GM10248 (cell line): Measurements from ENCODE around the gene MARF1.

ENCODE experiments used
- CTCF ChIA-PET: fragments of 300-600 bp; sonication (Branson Sonifier 250); formaldehyde crosslinking; extraction: SDS; loops from one replicate; lab custom pipeline; 2021; ENCODE audit warnings: antibody characterized with exemption; lab: Yijun Ruan, JAX
- POLR2A ChIA-PET: fragments of 350-650 bp; sonication (Branson Sonifier 250); formaldehyde crosslinking; extraction: SDS; loops from one replicate; lab custom pipeline; 2020; ENCODE audit warnings: antibody characterized with exemption; lab: Yijun Ruan, JAX
- DNase-seq: peaks from one replicate; pipeline ENCODE4 v3.0.0; 2012; ENCODE audit errors: extremely low spot score
- CTCF ChIP-seq: IDR thresholded peaks from 2 replicates; pipeline ENCODE4 v1.5.1; 2012; ENCODE audit warnings: mild to moderate bottlenecking, low read depth; ENCODE audit errors: extremely low read depth, missing control alignments, control extremely low read depth

The MARF1 gene

GRCh38 chr16:15641753-15642556, 999 bp downstream of the MARF1 start:
- CTCF ChIA-PET, result interaction anchor here (1.0 to 3.3 kb wide), 9 partner anchors 8 to 64 kb away, joined by 3 to 21 read pairs (median 4); no protein-coding TSS in a partner anchor
- no peak for DNase-seq
- POLR2A ChIA-PET, result no interaction called here
- no peak for TF ChIP-seq CTCF

GRCh38 chr16:15640966-15641365, 2.0 kb downstream of the MARF1 start:
- no peak for TF ChIP-seq CTCF
- DNase-seq, result no peak
- ChIA-PET CTCF (no interaction called here), POLR2A (no interaction called here)

GRCh38 chr16:15639061-15639568, 3.8 kb downstream of the MARF1 start:
- peak; percentile 29 for DNase-seq
- no peak for TF ChIP-seq CTCF
- POLR2A ChIA-PET, result no interaction called here
- CTCF ChIA-PET, result interaction anchor here (1.3 kb wide), 1 partner anchor 13 kb away, joined by 3 read pairs; no protein-coding TSS in a partner anchor

GRCh38 chr16:15636392-15636873, 6.5 kb downstream of the MARF1 start:
- CTCF ChIA-PET, result no interaction called here
- TF ChIP-seq CTCF, result no peak
- peak; percentile 50 for DNase-seq
- POLR2A ChIA-PET, result no interaction called here

- POLR2A ChIA-PET, result no interaction called here
- CTCF ChIA-PET, result interaction anchor here (1.3 kb wide), 1 partner anchor 9 kb away, joined by 5 read pairs; no protein-coding TSS in a partner anchor
- TF ChIP-seq CTCF, result no peak
- no peak for DNase-seq
These were observed 7.0 kb downstream of the MARF1 start for GRCh38 chr16:15635926-15636325.

GRCh38 chr16:15631730-15632409, 11.1 kb downstream of the MARF1 start:
- no peak for DNase-seq
- no peak for TF ChIP-seq CTCF
- POLR2A ChIA-PET, result no interaction called here
- CTCF ChIA-PET, result interaction anchor here (0.9 kb wide), 1 partner anchor 11 kb away, joined by 4 read pairs; the partner anchor contains the start of gene MARF1
